Fibroblast of peridontal ligament (primary cell): ENCODE results near the gene MYO9B.
A peak's percentile ranks its signal among the peaks of the same experiment; 100 is the strongest.
"Not testable (repeated sequence)": the region's sequence is repeated elsewhere in the genome, so short reads cannot be mapped to it uniquely, and the experiment has no call there.

Experiments used
- DNase-seq: peaks from one replicate; pipeline ENCODE4 v3.0.0-alpha.2; 2010; ENCODE audit errors: extremely low read depth

MYO9B gene

DNA sequence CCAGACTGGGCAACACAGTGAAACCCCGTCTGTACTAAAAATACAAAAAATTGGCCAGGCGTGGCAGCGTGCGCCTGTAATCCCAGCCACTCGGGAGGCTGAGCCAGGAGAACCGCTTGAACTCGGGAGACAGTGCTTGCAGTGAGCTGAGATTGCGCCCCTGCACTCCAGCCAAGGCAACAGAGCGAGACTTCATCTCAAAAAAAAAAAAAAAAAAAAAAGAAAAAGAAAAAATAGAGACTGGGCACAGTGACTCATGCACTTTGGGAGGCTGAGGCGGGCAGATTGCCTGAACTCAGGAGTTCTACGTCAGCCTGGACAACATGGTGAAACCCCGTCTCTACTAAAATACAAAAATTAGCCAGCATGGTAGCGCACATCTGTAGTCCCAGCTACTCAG, 69.2 kb downstream of the MYO9B start:
- peak; percentile 22 for DNase-seq

- no peak for DNase-seq
Measured at GRCh38 chr19:17145546-17146497, 70.2 kb downstream of the MYO9B start.

GRCh38 chr19:17148130-17148529, 72.6 kb downstream of the MYO9B start:
- DNase-seq: no peak

GRCh38 chr19:17149393-17150135, 74.0 kb downstream of the MYO9B start:
- no peak for DNase-seq

- no peak for DNase-seq
Measured at GRCh38 chr19:17153996-17154395, 78.4 kb downstream of the MYO9B start.

DNA sequence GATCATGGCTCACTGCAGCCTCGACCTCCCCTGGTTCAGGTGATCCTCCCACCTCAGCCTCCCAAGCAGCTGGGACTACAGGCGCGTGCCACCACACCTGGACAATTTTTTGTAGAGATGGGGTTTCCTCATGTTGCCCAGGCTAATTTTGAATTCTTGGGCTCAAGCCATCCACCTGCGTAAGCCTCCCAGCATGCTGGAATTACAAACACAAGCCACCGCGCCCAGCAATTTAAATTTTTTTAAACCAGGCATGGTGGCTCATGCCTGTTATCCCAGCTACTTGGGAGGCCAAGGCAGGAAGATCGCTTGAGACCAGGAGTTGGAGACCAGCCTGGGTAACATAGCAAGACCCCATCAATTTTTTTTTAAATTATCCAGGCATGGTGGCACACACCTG, 79.7 kb downstream of the MYO9B start:
- DNase-seq: no peak

GRCh38 chr19:17156296-17156946, 80.8 kb downstream of the MYO9B start:
- no peak for DNase-seq

DNA sequence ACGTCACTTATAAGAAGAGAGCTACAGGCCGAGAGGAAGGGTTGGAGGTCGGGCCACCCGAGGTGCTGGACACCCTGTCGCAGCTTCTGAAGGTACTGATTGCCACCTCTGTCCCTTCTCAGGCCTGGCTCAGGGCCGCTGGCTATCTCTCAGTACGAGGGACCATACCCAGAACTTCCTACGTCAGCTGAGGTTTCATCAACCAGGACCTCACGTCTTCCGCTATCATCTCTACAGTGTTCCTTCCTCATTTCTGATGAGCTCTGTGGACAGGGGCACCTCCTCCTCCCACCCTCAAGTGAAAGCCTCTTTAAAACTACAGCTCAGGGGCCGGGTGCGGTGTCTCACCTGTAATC, 81.3 kb downstream of the MYO9B start:
- no peak for DNase-seq

DNA sequence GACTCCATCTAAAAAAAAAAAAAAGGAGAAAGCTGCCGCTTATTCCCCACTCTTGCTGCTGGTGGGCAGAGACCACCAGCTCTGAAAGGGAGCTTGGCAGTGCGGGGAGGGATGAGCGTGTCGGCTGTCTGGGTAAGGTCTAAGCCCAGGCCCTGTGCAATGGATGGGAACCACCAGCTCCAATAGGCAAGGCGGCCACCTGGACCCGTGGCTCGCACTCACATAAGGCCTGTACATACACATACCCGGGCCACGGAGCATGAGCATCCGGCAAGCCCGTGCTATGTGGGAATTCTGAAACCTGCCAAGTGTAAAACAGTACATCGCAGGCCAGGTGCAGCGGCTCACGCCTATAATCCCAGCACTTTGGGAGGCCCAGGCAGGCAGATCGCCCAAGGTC, 83.0 kb downstream of the MYO9B start:
- DNase-seq: no peak

- DNase-seq: peak; percentile 6
Measured at GRCh38 chr19:17159466-17160393, 84.2 kb downstream of the MYO9B start.

DNA sequence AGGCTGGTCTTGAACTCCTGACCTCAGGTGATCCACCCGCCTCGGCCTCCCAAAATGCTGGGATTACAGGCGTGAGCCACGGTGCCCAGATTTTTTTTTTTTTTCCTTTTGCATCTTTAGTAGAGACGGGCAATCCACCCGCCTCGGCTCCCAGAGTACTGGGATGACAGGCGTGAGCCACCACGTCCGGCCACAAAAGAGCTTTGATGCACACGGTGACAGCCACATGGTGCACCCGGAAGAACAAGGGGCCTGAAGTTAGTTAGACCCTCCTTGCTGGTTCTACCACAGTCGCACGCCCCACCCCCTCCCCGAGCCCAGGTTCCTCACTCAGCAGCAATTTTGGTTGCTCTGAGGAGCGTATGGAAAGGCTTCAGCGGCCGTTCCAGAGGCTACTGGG, 85.3 kb downstream of the MYO9B start:
- DNase-seq: no peak

DNA sequence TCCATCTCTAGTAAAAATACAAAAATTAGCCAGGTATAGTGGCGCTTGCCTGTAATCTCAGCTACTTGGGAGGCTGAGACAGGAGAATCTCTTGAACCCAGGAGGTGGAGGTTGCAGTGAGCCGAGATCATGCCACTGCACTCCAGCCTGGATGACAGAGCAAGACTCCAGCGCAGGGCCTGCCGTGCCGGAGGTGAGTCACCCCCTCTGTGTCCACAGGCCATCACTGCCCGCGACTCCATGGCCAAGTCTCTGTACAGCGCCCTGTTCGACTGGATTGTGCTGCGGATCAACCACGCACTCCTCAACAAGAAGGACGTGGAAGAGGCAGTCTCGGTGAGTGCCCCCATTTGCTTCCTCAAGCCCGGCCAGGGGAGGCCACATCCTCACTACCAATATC, 86.6 kb downstream of the MYO9B start:
- not testable (repeated sequence) for DNase-seq

DNA sequence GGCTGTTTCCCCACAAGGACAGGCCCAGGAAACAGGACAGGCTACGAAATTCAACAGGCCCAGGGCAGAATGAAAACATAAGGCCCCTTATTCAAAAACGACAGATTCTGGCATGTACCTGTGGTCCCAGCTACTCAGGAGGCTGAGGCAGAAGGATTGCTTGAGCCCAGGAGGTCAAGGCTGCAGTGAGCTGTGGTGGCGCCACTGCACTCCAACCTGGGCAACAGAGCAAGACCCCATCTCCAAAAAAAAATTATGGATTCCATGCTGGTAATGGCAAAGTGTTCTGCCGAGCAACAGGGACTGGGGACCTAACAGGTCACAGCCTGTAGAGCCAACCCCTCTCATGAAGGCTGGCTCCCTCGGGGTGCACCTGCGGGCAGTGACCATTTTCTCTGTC, 87.0 kb downstream of the MYO9B start:
- no peak for DNase-seq

DNA sequence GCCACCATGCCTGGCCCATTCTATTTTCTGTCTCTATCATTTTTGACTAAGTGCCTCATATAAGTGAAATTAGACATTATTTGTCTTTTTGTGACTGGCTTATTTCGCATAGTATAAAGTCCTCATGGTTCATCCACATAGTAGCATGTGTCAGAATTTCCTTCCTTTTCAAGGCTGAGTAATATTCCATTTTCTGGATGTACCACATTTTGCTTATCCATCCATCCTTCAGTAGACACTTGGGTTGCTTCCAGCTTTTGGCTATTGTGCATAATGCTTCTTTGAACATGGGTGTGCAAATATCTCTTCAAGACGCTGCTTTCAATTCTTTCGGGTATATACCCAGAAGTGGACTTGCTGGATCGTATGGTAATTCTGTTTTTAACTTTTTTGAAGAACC, 88.1 kb downstream of the MYO9B start:
- DNase-seq: no peak

DNA sequence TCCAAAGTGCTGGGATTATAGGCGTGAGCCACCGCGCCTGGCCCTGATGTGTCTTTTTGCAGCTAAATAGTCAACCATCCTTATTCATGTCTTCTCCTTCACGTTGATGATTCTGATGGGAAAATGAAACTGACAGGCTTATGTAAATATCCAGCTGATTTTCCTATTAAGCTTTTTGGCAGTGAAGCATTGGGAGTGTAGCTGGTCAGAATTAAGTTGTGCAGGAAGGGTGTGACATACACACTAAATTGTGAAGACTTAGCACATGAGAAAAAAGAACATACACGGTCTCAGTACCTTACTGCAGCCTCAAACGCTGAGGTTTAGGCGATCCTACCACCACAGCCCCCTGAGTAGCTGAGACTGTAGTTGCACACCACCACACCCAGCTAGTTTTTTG, 89.1 kb downstream of the MYO9B start:
- DNase-seq: no peak

DNA sequence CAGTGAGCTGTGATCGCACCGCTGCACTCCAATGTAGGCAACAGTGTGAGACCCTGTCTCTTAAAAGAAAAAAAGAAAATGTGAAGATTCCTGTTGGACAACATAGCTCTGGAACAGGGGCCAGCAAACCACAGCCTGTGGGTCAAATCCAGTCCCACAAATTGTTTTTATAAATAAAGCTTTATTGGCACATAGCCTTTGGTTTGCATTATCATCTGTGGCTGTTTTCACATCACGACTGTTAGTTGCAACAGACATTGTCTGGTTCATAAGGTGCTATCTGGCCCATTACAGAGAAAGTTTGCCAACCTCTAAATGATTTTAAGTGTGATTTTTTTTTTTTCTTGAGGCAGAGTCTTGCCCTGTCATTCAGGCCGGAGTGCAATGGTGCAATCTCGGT, 90.1 kb downstream of the MYO9B start:
- no peak for DNase-seq

GRCh38 chr19:17170538-17171297, 95.1 kb downstream of the MYO9B start:
- DNase-seq: no peak

GRCh38 chr19:17171874-17172273, 96.3 kb downstream of the MYO9B start:
- DNase-seq: no peak

DNA sequence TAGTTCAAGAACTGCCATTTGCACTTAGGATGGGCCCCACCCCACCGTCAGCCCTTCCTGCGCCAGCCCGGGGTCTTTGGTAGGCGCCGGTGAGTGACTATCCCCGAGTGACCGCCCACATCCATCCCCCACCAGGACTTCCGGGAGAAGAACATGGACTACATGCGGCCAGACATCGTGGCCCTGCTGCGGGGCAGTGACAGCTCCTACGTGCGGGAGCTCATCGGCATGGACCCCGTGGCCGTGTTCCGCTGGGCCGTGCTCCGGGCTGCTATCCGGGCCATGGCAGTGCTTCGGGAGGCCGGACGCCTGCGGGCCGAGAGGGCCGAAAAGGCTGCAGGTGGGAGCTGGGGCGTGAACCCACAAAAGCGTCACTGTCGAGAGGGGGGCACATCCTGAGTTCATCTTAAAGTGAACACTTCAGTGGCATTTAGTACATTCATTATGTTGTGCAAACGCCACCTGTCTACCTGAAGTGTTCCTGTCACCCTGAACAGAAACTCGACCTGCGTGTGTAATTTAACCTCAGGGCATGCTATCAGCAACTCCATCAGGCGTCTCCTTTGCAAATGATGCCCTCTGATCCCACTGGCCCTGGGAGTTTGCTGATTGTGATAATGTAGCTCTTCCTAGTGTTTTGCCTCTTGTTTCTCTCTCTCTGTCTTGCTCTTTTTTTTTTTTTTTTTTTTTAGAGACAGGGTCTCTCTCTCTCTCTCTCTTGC, 97.2 kb downstream of the MYO9B start:
- no peak for DNase-seq

GRCh38 chr19:17178291-17178690, 102.7 kb downstream of the MYO9B start:
- no peak for DNase-seq
